ENCODE data around the gene DLAT. TPM values are rescaled to one million over a fixed set of nuclear protein-coding genes. Genes with fewer than 3 reads are reported as not detected.

DLAT gene
- total and polyA plus RNA-seq, 5 donors: 53.7 to 117 (median 95.9) TPM

GRCh38 chr11:112049777-112050176, 24.6 kb downstream of the DLAT start:
- no peaks in the 10 kb centered on the region for H3K9me3 ChIP-seq (ENCODE audit: control insufficient read depth, low read length)
- DNase-seq (no peak), ATAC-seq (no peak)
- WGBS: 51% methylated on average over 2 of the region's 2 CpGs
- no peak overlapping the region for H3K27ac ChIP-seq (ENCODE audit: low read length)
- no peaks in the 10 kb centered on the region for H3K4me1 ChIP-seq (ENCODE audit: control insufficient read depth, insufficient read depth, low read length)
- intact Hi-C loops (cut with DNase I): no loop called here
- no peak overlapping the region for H3K4me3 ChIP-seq (ENCODE audit: low read length)
- H3K27me3 ChIP-seq (ENCODE audit: control insufficient read depth, insufficient read depth): no peaks in the 10 kb centered on the region

DNA sequence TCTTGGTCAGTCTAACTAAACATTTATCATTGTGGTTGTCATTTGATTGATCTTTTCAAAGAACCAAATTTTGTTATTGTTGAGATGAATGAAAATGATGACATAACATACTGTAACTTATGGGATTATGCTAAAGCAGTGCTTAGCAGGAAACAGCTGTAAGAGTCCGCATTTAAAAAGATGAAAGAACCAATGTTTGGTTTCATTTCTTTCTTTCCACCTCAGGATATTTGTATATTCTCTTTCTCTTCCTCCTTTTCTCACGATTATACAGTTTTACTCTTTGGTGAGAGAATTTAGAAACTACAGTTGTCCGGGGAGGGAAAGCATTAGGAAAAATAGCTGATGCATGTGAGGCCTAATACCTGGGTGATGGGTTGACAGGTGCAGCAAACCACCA, 25.5 kb downstream of the DLAT start:
- Histone ChIP-seq H3K9me3 (ENCODE audit: control insufficient read depth, low read length) (no peaks in the 10 kb centered on the region), H3K27me3 (ENCODE audit: control insufficient read depth, insufficient read depth) (no peaks in the 10 kb centered on the region), H3K27ac (ENCODE audit: low read length) (no peak overlapping the region), H3K4me1 (ENCODE audit: control insufficient read depth, insufficient read depth, low read length) (no peaks in the 10 kb centered on the region), H3K4me3 (ENCODE audit: low read length) (no peak overlapping the region)
- WGBS: 88% methylated on average over 3 of the region's 3 CpGs
- DNase-seq (no peak), ATAC-seq (no peak)
- intact Hi-C loops (cut with DNase I): no loop called here

DNA sequence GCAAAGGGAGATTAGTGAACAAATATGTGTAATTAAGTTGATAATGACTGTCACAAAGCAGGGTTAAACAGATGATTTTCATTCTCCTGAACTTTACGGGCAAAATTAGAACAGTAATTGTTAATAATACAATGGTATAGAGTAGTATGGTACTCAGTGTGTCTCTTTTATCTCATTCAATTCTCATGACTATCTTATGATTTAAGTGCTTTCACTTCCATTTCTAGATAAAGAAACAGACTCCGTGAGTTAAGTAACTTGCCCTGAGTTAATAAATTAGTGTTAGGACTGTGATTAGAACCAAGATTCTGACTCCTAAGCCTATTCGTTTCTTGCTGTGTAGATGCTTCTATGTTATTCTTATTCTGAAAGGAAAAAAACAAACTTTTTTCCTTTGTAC, 26.6 kb downstream of the DLAT start:
- no peak for DNase-seq
- Histone ChIP-seq H3K4me1 (ENCODE audit: control insufficient read depth, insufficient read depth, low read length) (no peaks in the 10 kb centered on the region), H3K27me3 (ENCODE audit: control insufficient read depth, insufficient read depth) (no peaks in the 10 kb centered on the region), H3K4me3 (ENCODE audit: low read length) (no peak overlapping the region), H3K9me3 (ENCODE audit: control insufficient read depth, low read length) (no peaks in the 10 kb centered on the region), H3K27ac (ENCODE audit: low read length) (no peak overlapping the region)
- no peak for ATAC-seq
- intact Hi-C loops (cut with DNase I): no loop called here
- 74% methylated on average over 3 of the region's 3 CpGs for WGBS

DNA sequence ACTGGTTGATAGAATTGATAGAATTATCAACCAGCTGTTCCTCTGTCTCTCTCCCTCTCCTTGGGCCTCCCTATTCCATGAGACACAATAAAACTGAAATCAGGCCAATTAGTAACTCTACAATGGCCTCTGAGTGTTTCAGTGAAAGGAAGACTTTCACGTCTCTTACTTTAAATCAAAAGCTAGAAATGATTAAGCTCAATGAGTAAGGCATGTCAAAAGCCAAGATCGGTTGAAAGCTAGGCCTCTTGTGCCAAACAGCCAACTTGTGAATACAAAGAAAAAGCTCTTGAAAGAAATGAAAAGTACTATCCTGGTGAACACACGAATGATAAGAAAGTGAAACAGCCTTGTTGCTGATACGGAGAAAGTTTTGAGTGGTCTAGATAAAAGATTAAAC, 32.0 kb downstream of the DLAT start:
- H3K4me1 ChIP-seq (ENCODE audit: control insufficient read depth, insufficient read depth, low read length): no peaks in the 10 kb centered on the region
- H3K27ac ChIP-seq (ENCODE audit: low read length): no peak overlapping the region
- intact Hi-C loops (cut with DNase I): no loop called here
- DNase-seq: no peak
- H3K27me3 ChIP-seq (ENCODE audit: control insufficient read depth, insufficient read depth): no peaks in the 10 kb centered on the region
- no peak for ATAC-seq
- WGBS: 84% methylated on average over 4 of the region's 4 CpGs
- no peak overlapping the region for H3K4me3 ChIP-seq (ENCODE audit: low read length)
- no peaks in the 10 kb centered on the region for H3K9me3 ChIP-seq (ENCODE audit: control insufficient read depth, low read length)

DNA sequence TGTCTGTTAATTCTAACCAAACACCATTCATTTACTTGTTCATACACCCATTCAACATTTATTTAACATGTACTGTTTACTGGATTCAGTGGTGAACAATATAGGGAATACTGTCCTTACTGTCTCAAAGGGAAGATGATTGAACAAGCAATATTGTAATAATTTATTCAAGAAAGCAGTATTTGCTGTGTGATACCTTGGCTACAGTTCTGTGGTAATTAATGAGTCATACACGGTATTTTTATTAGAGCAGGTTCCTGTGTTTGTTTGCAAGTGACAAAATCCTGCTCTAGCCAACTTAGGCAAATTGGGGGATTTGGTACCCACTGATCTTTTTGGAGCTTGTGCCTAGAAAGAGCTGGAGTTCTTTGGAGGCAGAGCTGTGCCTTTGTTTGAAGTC, 32.9 kb downstream of the DLAT start:
- Histone ChIP-seq H3K27ac (ENCODE audit: low read length) (no peak overlapping the region), H3K27me3 (ENCODE audit: control insufficient read depth, insufficient read depth) (no peaks in the 10 kb centered on the region), H3K4me1 (ENCODE audit: control insufficient read depth, insufficient read depth, low read length) (no peaks in the 10 kb centered on the region), H3K9me3 (ENCODE audit: control insufficient read depth, low read length) (no peaks in the 10 kb centered on the region), H3K4me3 (ENCODE audit: low read length) (no peak overlapping the region)
- ATAC-seq (no peak), DNase-seq (no peak)
- WGBS: 63% methylated on average over 1 of the region's 1 CpG
- intact Hi-C loops (cut with DNase I): no loop called here

GRCh38 chr11:112062923-112063322, 37.7 kb downstream of the DLAT start:
- Histone ChIP-seq H3K4me1 (ENCODE audit: control insufficient read depth, insufficient read depth, low read length) (no peaks in the 10 kb centered on the region), H3K9me3 (ENCODE audit: control insufficient read depth, low read length) (no peaks in the 10 kb centered on the region), H3K27ac (ENCODE audit: low read length) (no peak overlapping the region), H3K27me3 (ENCODE audit: control insufficient read depth, insufficient read depth) (no peaks in the 10 kb centered on the region), H3K4me3 (ENCODE audit: low read length) (no peak overlapping the region)
- intact Hi-C loops (cut with DNase I): no loop called here
- WGBS: 78% methylated on average over 1 of the region's 1 CpG
- DNase-seq (no peak), ATAC-seq (no peak)

DNA sequence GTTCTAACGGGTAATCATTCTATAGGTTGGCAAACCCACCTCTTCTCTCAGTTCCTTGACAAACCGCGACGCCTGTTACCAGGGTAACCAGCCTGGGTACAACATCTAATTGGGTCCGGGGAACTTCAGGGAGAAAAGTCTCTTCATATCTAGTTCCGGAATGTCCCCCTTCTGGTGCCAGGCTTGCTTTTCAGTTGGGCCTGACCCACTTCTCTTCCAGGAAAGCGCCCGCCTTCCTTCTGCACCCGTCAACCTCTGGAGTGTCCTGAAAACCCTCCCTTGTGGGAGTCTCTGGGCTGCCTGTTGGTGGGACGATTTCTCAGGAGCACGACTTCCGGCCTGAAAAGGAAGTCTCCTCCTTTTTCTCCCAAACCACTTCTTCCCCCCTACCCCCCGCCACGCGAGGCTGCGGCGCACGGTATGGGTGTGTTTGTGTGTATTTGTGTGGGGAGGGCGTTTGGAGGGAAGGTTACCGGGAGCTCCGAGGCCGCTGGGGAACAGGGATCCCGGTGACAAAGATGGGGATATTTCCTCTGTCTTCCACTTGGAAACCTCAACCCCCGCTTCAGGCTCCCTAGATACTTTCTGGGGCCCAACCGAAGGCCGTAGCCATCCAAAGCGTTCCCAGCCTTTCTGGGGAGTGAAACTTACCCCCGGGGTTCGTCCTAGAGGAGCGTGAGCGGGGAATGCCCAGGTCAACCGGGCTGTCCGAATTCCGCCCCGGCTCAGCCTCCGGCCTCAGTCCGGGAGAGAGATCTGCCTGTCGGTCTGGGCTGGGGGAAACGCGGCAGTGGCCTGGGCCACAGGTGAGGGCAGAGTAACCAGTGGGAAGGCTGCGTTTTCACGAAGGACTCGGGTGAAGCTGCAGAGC, 49.0 kb downstream of the DLAT start, which contains the start of the genes NKAPD1 and PIH1D2:
TSS of gene NKAPD1 (plus strand) at position 359 of the 871 bp plus-strand sequence. CDS start 1,276 bp downstream, outside the sequence.
TSS of gene PIH1D2 (minus strand) at position 77 of the 871 bp plus-strand sequence. CDS start 843 bp downstream, outside the sequence.
- DNase-seq (peak; percentile 81 to 89 (median 87)), ATAC-seq (peak; percentile 94)
- Histone ChIP-seq H3K27me3 (ENCODE audit: control insufficient read depth, insufficient read depth) (no peaks in the 10 kb centered on the region), H3K27ac (ENCODE audit: low read length) (peak within 1 kb of the TSS; percentile 89), H3K9me3 (ENCODE audit: control insufficient read depth, low read length) (no peaks in the 10 kb centered on the region), H3K4me1 (ENCODE audit: control insufficient read depth, insufficient read depth, low read length) (no peaks in the 10 kb centered on the region), H3K4me3 (ENCODE audit: low read length) (peak within 1 kb of the TSS; percentile 83)
- WGBS: under 1% methylated on average over 43 of the region's 43 CpGs
- intact Hi-C loops (cut with DNase I): no loop called here

DNA sequence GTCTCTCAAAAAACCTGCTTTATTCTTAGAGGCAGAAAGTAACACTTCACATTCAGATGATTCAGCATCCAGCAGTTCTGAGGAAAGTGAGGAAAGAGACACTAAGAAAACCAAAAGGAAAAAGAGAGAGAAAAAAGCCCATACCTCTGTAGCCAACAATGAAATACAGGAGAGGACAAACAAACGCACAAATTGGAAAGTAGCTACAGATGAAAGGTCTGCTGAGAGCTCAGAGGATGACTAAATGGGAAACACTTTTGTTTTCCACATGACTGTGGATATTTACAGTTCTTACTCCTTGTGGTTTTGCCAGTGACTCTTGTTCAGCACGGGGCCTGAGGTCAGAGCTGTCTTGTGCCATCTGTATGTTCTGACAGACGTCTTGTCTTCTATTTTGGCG, 57.5 kb downstream of the DLAT start:
- no peaks in the 10 kb centered on the region for H3K9me3 ChIP-seq (ENCODE audit: control insufficient read depth, low read length)
- ATAC-seq: no peak

DNA sequence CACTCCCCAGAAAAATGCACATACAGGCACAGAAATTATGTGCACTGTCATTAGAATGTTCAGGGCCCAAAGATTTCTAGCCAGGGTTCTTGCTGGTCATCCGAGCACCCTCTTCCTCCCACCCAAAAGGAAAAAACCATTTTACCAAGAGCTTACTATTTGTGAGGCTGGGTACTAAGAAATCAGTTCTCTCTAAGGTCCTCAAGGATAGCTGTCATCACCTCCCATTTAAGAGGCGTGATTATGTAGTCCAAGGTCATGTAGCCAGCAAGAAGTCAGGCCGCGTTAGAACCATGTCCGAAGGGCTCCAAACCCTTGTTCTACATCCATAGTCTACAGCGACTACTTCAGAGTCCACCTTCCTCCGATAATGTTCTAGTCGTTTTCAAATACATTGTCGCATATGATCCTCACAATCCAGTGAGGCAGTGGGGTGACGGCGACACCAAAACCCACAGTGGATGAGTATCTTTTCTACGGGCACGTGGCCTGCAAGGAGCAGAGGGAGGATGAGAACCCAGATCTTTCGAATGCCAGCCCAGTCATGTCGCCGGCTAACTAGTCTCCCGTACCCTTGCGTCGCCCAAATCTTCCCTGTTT, 60.7 kb downstream of the DLAT start:
- DNase-seq: no peak
- ATAC-seq: peak; percentile 24 to 52
- H3K9me3 ChIP-seq (ENCODE audit: control insufficient read depth, low read length): no peaks in the 10 kb centered on the region
- peak overlapping the region; percentile 97 for H3K4me3 ChIP-seq (ENCODE audit: low read length)
- 3% methylated on average over 19 of the region's 19 CpGs for WGBS
- H3K27me3 ChIP-seq (ENCODE audit: control insufficient read depth, insufficient read depth): no peaks in the 10 kb centered on the region
- intact Hi-C loops (cut with DNase I): no loop called here
- peak overlapping the region; percentile 33 for H3K27ac ChIP-seq (ENCODE audit: low read length)
- H3K4me1 ChIP-seq (ENCODE audit: control insufficient read depth, insufficient read depth, low read length): peaks cover 2% of the 10 kb centered on the region

More for the DNA sequence above, 57.5 kb downstream of the DLAT start:
- Histone ChIP-seq H3K27ac (ENCODE audit: low read length) (no peak overlapping the region), H3K4me3 (ENCODE audit: low read length) (no peak overlapping the region), H3K4me1 (ENCODE audit: control insufficient read depth, insufficient read depth, low read length) (no peaks in the 10 kb centered on the region), H3K27me3 (ENCODE audit: control insufficient read depth, insufficient read depth) (no peaks in the 10 kb centered on the region)
- 72% methylated on average over 4 of the region's 4 CpGs for WGBS
- DNase-seq: no peak
- intact Hi-C loops (cut with DNase I): no loop called here

GRCh38 chr11:112086422-112087191, 61.4 kb downstream of the DLAT start, which contains the start of the genes SDHD and TIMM8B:
Gene SDHD, plus strand, starts transcription at chr11:112086873. Its CDS starts 35 bp downstream, at chr11:112086908.
Gene TIMM8B, minus strand, starts transcription at chr11:112086756. Its CDS starts 33 bp downstream, at chr11:112086723.
- Histone ChIP-seq H3K27ac (ENCODE audit: low read length) (peak within 1 kb of the TSS; percentile 89), H3K4me3 (ENCODE audit: low read length) (peak within 1 kb of the TSS; percentile 97), H3K4me1 (ENCODE audit: control insufficient read depth, insufficient read depth, low read length) (peaks cover 2% of the 10 kb centered on the region), H3K9me3 (ENCODE audit: control insufficient read depth, low read length) (no peaks in the 10 kb centered on the region), H3K27me3 (ENCODE audit: control insufficient read depth, insufficient read depth) (no peaks in the 10 kb centered on the region)
- ATAC-seq: peak; percentile 96 to 98
- intact Hi-C loops (cut with DNase I): no loop called here
- WGBS: under 1% methylated on average over 45 of the region's 45 CpGs
- peak; percentile 94 to 98 (median 96) for DNase-seq

Measured in right cardiac atrium (tissue), 5 donors.